HG03575 (cell line): Measurements from ENCODE around the gene JUP.

Experiments
- ATAC-seq: cut with Tn5 transposase; IDR thresholded peaks from one replicate; pipeline ENCODE4 v1.9.1; 2021; ENCODE audit not compliant: unreplicated experiment, insufficient number of reproducible peaks, low FRiP score; ENCODE audit errors: extremely low read depth

Gene JUP

GRCh38 chr17:41767324-41768042, 19.0 kb downstream of the JUP start:
- no peak for ATAC-seq

- no peak for ATAC-seq
These were observed 20.4 kb downstream of the JUP start for GRCh38 chr17:41766135-41766534.

GRCh38 chr17:41763327-41763726, 23.2 kb downstream of the JUP start:
- no peak for ATAC-seq

- no peak for ATAC-seq
These were observed 23.7 kb downstream of the JUP start for GRCh38 chr17:41762841-41763240.

GRCh38 chr17:41762391-41762790, 24.1 kb downstream of the JUP start:
- ATAC-seq = no peak

GRCh38 chr17:41760878-41761277, 25.6 kb downstream of the JUP start:
- ATAC-seq = no peak

GRCh38 chr17:41758601-41759000, 27.9 kb downstream of the JUP start:
- no peak for ATAC-seq

GRCh38 chr17:41754066-41754465, 32.4 kb downstream of the JUP start:
- ATAC-seq = no peak

- ATAC-seq = no peak
These were observed 35.2 kb downstream of the JUP start for GRCh38 chr17:41751288-41751687.

GRCh38 chr17:41750862-41751261, 35.6 kb downstream of the JUP start:
- no peak for ATAC-seq

GRCh38 chr17:41748275-41748674, 38.2 kb downstream of the JUP start:
- ATAC-seq = no peak

- no peak for ATAC-seq
These were observed 44.8 kb downstream of the JUP start for GRCh38 chr17:41741709-41742108.

GRCh38 chr17:41740506-41740905, 46.0 kb downstream of the JUP start:
- ATAC-seq = no peak

- ATAC-seq = no peak
These were observed 46.7 kb downstream of the JUP start for GRCh38 chr17:41739661-41740352.

- ATAC-seq = no peak
These were observed 47.8 kb downstream of the JUP start for GRCh38 chr17:41738801-41739112.

- ATAC-seq = no peak
These were observed 48.3 kb downstream of the JUP start for GRCh38 chr17:41738077-41738800.

- no peak for ATAC-seq
These were observed 48.9 kb downstream of the JUP start for GRCh38 chr17:41737680-41738023.

GRCh38 chr17:41736983-41737679, 49.4 kb downstream of the JUP start:
- ATAC-seq = no peak

- no peak for ATAC-seq
These were observed 50.8 kb downstream of the JUP start for GRCh38 chr17:41735744-41736143.

- ATAC-seq = no peak
These were observed 51.6 kb downstream of the JUP start for GRCh38 chr17:41734949-41735313.
